ENCODE measurements around the gene LYL1.

DNA sequence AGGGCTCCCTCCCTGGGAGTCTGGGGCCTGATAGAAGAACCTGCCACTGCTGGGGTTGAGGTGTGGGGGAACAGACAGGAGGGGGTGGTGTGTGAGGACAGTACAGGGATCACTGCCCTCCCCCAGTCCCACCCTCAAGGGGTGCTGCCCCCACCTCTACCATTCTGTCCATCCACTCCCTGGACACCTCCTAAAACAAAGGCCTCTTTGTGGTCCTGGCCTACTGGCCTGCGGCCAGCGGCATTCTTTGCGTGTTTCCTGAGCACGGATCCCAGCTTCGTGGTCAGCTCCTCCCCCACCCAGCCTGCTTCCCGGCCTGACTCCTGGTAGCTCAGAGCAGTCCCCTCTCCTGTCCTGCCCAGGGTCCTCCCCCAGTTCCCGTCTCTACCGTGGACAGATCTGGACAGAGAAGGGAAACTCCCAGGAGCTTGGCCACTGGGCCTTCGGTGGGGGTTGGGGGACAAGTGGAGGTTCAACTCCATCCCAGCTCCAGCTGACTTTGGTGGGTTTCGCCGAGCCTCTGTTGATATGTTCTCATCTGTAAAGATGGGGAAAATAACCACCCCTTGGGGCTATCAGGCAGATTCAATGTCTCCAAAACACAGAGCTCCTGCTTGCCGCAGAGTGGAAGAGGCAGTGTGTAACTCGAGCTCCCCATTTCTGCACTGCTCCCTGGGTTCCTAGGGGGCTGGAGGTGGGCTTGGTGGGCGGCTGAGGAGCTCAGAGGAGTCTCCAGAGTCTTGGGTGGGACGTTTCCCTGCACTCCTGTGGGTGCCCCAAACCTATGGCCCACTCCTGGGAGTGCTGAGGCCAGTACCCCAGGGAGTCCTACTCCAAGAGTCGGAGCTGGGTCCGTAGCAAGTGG lies 48.7 kb downstream of the LYL1 start:
- TF ChIP-seq EZH2 (IDR thresholded peaks at IDR 0.05; ENCODE audit: insufficient read depth, poor library complexity, severe bottlenecking) = no peak
- no peak for TF ChIP-seq EZH2phosphoT487 (IDR thresholded peaks at IDR 0.05; ENCODE audit: insufficient read depth, low read depth)

Measured in GM23248 (cell line).